Activated CD4-positive, CD25-positive, alpha-beta regulatory T cell (primary cell): ENCODE measurements around the gene CLCN1.
A peak's percentile ranks its signal among the peaks of the same experiment; 100 is the strongest.

Source experiments
- DNase-seq, 4 experiments: peaks; one replicate each; lab custom pipeline; 2025; lab: John Stamatoyannopoulos, UW

The CLCN1 gene

GRCh38 chr7:143295870-143296269 is 20.0 kb upstream of the CLCN1 start:
- no peak for DNase-seq

- DNase-seq, result no peak
Measured at GRCh38 chr7:143296686-143297085, 19.2 kb upstream of the CLCN1 start.

GRCh38 chr7:143299346-143299745 is 16.6 kb upstream of the CLCN1 start:
- no peak for DNase-seq

- peak in 3 of 4 experiments; percentile 19 to 42 (median 35) for DNase-seq
Measured at GRCh38 chr7:143299840-143300239, 16.1 kb upstream of the CLCN1 start.

- no peak for DNase-seq
Measured at GRCh38 chr7:143300959-143301935, 14.7 kb upstream of the CLCN1 start.

- DNase-seq, result no peak
Measured at GRCh38 chr7:143303733-143304132, 12.2 kb upstream of the CLCN1 start.

GRCh38 chr7:143304938-143305337 is 11.0 kb upstream of the CLCN1 start:
- no peak for DNase-seq

- DNase-seq, result peak; percentile 45 to 52 (median 48)
Measured at GRCh38 chr7:143305423-143306070, 10.4 kb upstream of the CLCN1 start.

- no peak for DNase-seq
Measured at GRCh38 chr7:143308632-143309031, 7.3 kb upstream of the CLCN1 start.

- no peak for DNase-seq
Measured at GRCh38 chr7:143314127-143314526, 1.8 kb upstream of the CLCN1 start.

GRCh38 chr7:143316492-143316891 is 581 bp downstream of the CLCN1 start:
- DNase-seq, result no peak

GRCh38 chr7:143318661-143319060 is 2.8 kb downstream of the CLCN1 start:
- DNase-seq, result no peak

- no peak for DNase-seq
Measured at GRCh38 chr7:143320620-143321019, 4.7 kb downstream of the CLCN1 start.

GRCh38 chr7:143321242-143321641 is 5.3 kb downstream of the CLCN1 start:
- DNase-seq, result no peak

GRCh38 chr7:143321734-143322133 is 5.8 kb downstream of the CLCN1 start:
- no peak for DNase-seq

- DNase-seq, result no peak
Measured at GRCh38 chr7:143322760-143323633, 7.1 kb downstream of the CLCN1 start.

GRCh38 chr7:143323653-143324052 is 7.7 kb downstream of the CLCN1 start:
- no peak for DNase-seq

GRCh38 chr7:143325240-143325639 is 9.3 kb downstream of the CLCN1 start:
- DNase-seq, result no peak

- DNase-seq, result no peak
Measured at GRCh38 chr7:143327903-143328302, 12.0 kb downstream of the CLCN1 start.

GRCh38 chr7:143329471-143330170 is 13.7 kb downstream of the CLCN1 start:
- DNase-seq, result no peak

- no peak for DNase-seq
Measured at GRCh38 chr7:143331179-143331801, 15.4 kb downstream of the CLCN1 start.
